Chondrocyte (in vitro differentiated cells): ENCODE measurements around the gene GPR161. TPM values are rescaled to one million over a fixed set of nuclear protein-coding genes. Genes with fewer than 3 reads are reported as not detected.

ENCODE experiments used
- DNase-seq: peaks from one replicate; pipeline ENCODE4 v3.0.0; 2021; ENCODE audit warnings: mixed read lengths, low spot score
- H3K27ac Mint-ChIP-seq: one replicate; pipeline ENCODE4 v1.8.0; 2021; ENCODE audit warnings: mild to moderate bottlenecking, moderate library complexity, mixed read lengths; ENCODE audit not compliant: unreplicated experiment
- H3K27me3 Mint-ChIP-seq: 2 replicates; pipeline ENCODE4 v1.8.0; 2021; ENCODE audit warnings: low read depth, mixed read lengths
- H3K36me3 Mint-ChIP-seq: 2 replicates; pipeline ENCODE4 v1.8.0; 2021; ENCODE audit warnings: low read depth, mixed read lengths
- H3K4me1 Mint-ChIP-seq: 2 replicates; pipeline ENCODE4 v1.8.0; 2021; ENCODE audit warnings: low read depth, mild to moderate bottlenecking, mixed read lengths
- H3K4me3 Mint-ChIP-seq: one replicate; pipeline ENCODE4 v1.8.0; 2021; ENCODE audit warnings: mild to moderate bottlenecking, moderate library complexity, mixed read lengths; ENCODE audit not compliant: unreplicated experiment
- H3K9me3 Mint-ChIP-seq: 2 replicates; pipeline ENCODE4 v1.8.0; 2021; ENCODE audit warnings: low read depth, mixed read lengths
- CTCF ChIP-seq: fragments of 200-600 bp; sonication (generic); IDR thresholded peaks from 2 replicates; pipeline ENCODE4 v1.5.0; 2021; ENCODE audit warnings: antibody characterized with exemption, mild to moderate bottlenecking, moderate library complexity
- total RNA-seq: library from RNA; stranded (reverse); gene quantifications from 3 replicates; pipeline ENCODE4 v1.2.1, GENCODE V29; 2021

The GPR161 gene
- total RNA-seq, 1 donor from 2014 or later = 33.5 TPM

GRCh38 chr1:168134132-168134531, 2.6 kb downstream of the GPR161 start:
- no peak for TF ChIP-seq CTCF
- peak overlapping the region; percentile 45 for H3K27ac Mint-ChIP-seq
- H3K9me3 Mint-ChIP-seq = no peaks in the 10 kb centered on the region
- H3K4me1 Mint-ChIP-seq = peaks cover 37% of the 10 kb centered on the region
- no peak for DNase-seq
- no peak overlapping the region for H3K4me3 Mint-ChIP-seq
- H3K36me3 Mint-ChIP-seq = peaks cover 14% of the 10 kb centered on the region
- H3K27me3 Mint-ChIP-seq = no peaks in the 10 kb centered on the region

- Mint-ChIP-seq H3K27me3 (no peaks in the 10 kb centered on the region), H3K4me1 (peaks cover 21% of the 10 kb centered on the region), H3K36me3 (peaks cover 17% of the 10 kb centered on the region), H3K4me3 (no peak overlapping the region), H3K9me3 (peaks cover 3% of the 10 kb centered on the region), H3K27ac (no peak overlapping the region)
- no peak for DNase-seq
- no peak for TF ChIP-seq CTCF
Observed at GRCh38 chr1:168129933-168130332, 6.8 kb downstream of the GPR161 start.

- Mint-ChIP-seq H3K4me1 (peaks cover 20% of the 10 kb centered on the region), H3K4me3 (no peak overlapping the region), H3K36me3 (peaks cover 17% of the 10 kb centered on the region), H3K27me3 (no peaks in the 10 kb centered on the region), H3K27ac (no peak overlapping the region), H3K9me3 (peaks cover 3% of the 10 kb centered on the region)
- no peak for TF ChIP-seq CTCF
- DNase-seq = no peak
Observed at GRCh38 chr1:168127503-168127902, 9.2 kb downstream of the GPR161 start.

- H3K36me3 Mint-ChIP-seq = peaks cover 9% of the 10 kb centered on the region
- no peak for DNase-seq
- no peaks in the 10 kb centered on the region for H3K27me3 Mint-ChIP-seq
- H3K4me1 Mint-ChIP-seq = peaks cover 38% of the 10 kb centered on the region
- H3K27ac Mint-ChIP-seq = no peak overlapping the region
- no peak overlapping the region for H3K4me3 Mint-ChIP-seq
- H3K9me3 Mint-ChIP-seq = peaks cover 3% of the 10 kb centered on the region
- no peak for TF ChIP-seq CTCF
Observed at GRCh38 chr1:168125051-168125450, 11.7 kb downstream of the GPR161 start.

GRCh38 chr1:168121401-168122011, 15.2 kb downstream of the GPR161 start:
- peaks cover 2% of the 10 kb centered on the region for H3K36me3 Mint-ChIP-seq
- no peaks in the 10 kb centered on the region for H3K27me3 Mint-ChIP-seq
- H3K4me3 Mint-ChIP-seq = peak overlapping the region; percentile 26
- no peak for TF ChIP-seq CTCF
- H3K4me1 Mint-ChIP-seq = peaks cover 38% of the 10 kb centered on the region
- H3K27ac Mint-ChIP-seq = peak overlapping the region; percentile 83
- no peaks in the 10 kb centered on the region for H3K9me3 Mint-ChIP-seq
- no peak for DNase-seq
